Neural cell (in vitro differentiated cells): ENCODE results near the gene FLRT2. TPM values are rescaled to one million over a fixed set of nuclear protein-coding genes. Genes with fewer than 3 reads are reported as not detected.

ENCODE experiments used
- H2AFZ ChIP-seq: fragments of 200-600, 300-800 bp; sonication (generic), shearing (Covaris generic); 2 replicates; pipeline ENCODE4 v1.6.0; 2014; ENCODE audit warnings: low read depth, mild to moderate bottlenecking, antibody characterized with exemption, low read length, moderate library complexity
- H3F3A ChIP-seq: fragments of 200-600 bp; shearing (Covaris generic); 2 replicates; pipeline ENCODE4 v1.6.1; 2016; ENCODE audit warnings: mild to moderate bottlenecking, moderate library complexity, mixed read lengths, antibody characterized with exemption, low read length; ENCODE audit not compliant: insufficient read depth, poor library complexity, severe bottlenecking
- H3K27ac ChIP-seq: fragments of 200-600, 300-800 bp; sonication (generic), shearing (Covaris generic); 2 replicates; pipeline ENCODE4 v1.5.1; 2014; ENCODE audit warnings: mild to moderate bottlenecking, low read length, moderate library complexity
- H3K27me3 ChIP-seq: fragments of 300-800, 200-600 bp; sonication (generic), shearing (Covaris generic); 2 replicates; pipeline ENCODE4 v1.6.0; 2014; ENCODE audit warnings: mild to moderate bottlenecking, low read depth, low read length, moderate library complexity; ENCODE audit not compliant: insufficient read depth
- H3K36me3 ChIP-seq: fragments of 300-800, 200-600 bp; sonication (generic), shearing (Covaris generic); 2 replicates; pipeline ENCODE4 v1.5.1; 2014; ENCODE audit warnings: mild to moderate bottlenecking, antibody characterized with exemption, low read length, moderate library complexity; ENCODE audit not compliant: insufficient read depth
- H3K4me2 ChIP-seq: fragments of 300-800, 200-600 bp; sonication (generic), shearing (Covaris generic); 2 replicates; pipeline ENCODE4 v1.6.0; 2014; ENCODE audit warnings: mild to moderate bottlenecking, low read length
- H3K4me3 ChIP-seq: fragments of 300-800, 200-600 bp; sonication (generic), shearing (Covaris generic); 2 replicates; pipeline ENCODE4 v1.5.1; 2014; ENCODE audit warnings: mild to moderate bottlenecking, low read length, moderate library complexity
- H3K79me2 ChIP-seq: fragments of 200-600 bp; shearing (Covaris generic); replicated peaks from 2 replicates; pipeline ENCODE4 v1.6.0; 2014; ENCODE audit warnings: mild to moderate bottlenecking, low read length, moderate library complexity; ENCODE audit not compliant: insufficient read depth
- H3K9ac ChIP-seq: fragments of 300-800, 200-600 bp; sonication (generic), shearing (Covaris generic); 2 replicates; pipeline ENCODE4 v1.6.1; 2016; ENCODE audit warnings: mild to moderate bottlenecking, low read length, mixed read lengths
- H3K9me2 ChIP-seq: fragments of 200-600 bp; shearing (Covaris generic); 2 replicates; pipeline ENCODE4 v1.6.1; 2016; ENCODE audit warnings: mild to moderate bottlenecking, low read length, mixed read lengths; ENCODE audit not compliant: insufficient read depth
- H3K9me3 ChIP-seq: fragments of 200-600, 300-800 bp; sonication (generic), shearing (Covaris generic); 2 replicates; pipeline ENCODE4 v1.6.1; 2016; ENCODE audit warnings: mild to moderate bottlenecking, mixed run types, low read length, moderate library complexity, mixed read lengths
- H4K20me1 ChIP-seq: fragments of 200-600 bp; shearing (Covaris generic); 2 replicates; pipeline ENCODE4 v1.6.1; 2016; ENCODE audit warnings: mild to moderate bottlenecking, mixed run types; ENCODE audit not compliant: insufficient read depth
- CTCF ChIP-seq: fragments of 450-650 bp; IDR thresholded peaks from 2 replicates; pipeline ENCODE4 v1.5.1; 2014; ENCODE audit warnings: antibody characterized with exemption, mild to moderate bottlenecking, moderate library complexity; ENCODE audit not compliant: poor library complexity, severe bottlenecking
- EP300 ChIP-seq: fragments of 450-650 bp; conservative IDR thresholded peaks from 2 replicates; pipeline ENCODE4 v1.6.1; 2014; ENCODE audit warnings: antibody characterized with exemption, mild to moderate bottlenecking, moderate library complexity; ENCODE audit not compliant: poor library complexity, severe bottlenecking
- EZH2 ChIP-seq: fragments of 200-600, 300-800 bp; shearing (Covaris generic), sonication (generic); IDR thresholded peaks from 2 replicates; pipeline ENCODE4 v1.6.1; 2014; ENCODE audit warnings: antibody characterized with exemption, low read length, borderline replicate concordance, mild to moderate bottlenecking; ENCODE audit not compliant: insufficient read depth, poor library complexity, severe bottlenecking
- MXI1 ChIP-seq: fragments of 450-650 bp; conservative IDR thresholded peaks from 2 replicates; pipeline ENCODE4 v1.6.1; 2014; ENCODE audit warnings: antibody characterized with exemption, mild to moderate bottlenecking; ENCODE audit not compliant: poor library complexity, severe bottlenecking
- POLR2AphosphoS5 ChIP-seq: IDR thresholded peaks from 2 replicates; pipeline ENCODE4 v1.6.1; 2012
- RAD21 ChIP-seq: fragments of 450-650 bp; conservative IDR thresholded peaks from 2 replicates; pipeline ENCODE4 v1.6.1; 2014; ENCODE audit warnings: antibody characterized with exemption, mild to moderate bottlenecking, moderate library complexity
- REST ChIP-seq: IDR thresholded peaks from 2 replicates; pipeline ENCODE4 v1.6.1; 2012; ENCODE audit warnings: borderline replicate concordance
- SMC3 ChIP-seq: fragments of 450-650 bp; conservative IDR thresholded peaks from 2 replicates; pipeline ENCODE4 v1.6.1; 2014; ENCODE audit warnings: antibody characterized with exemption, mild to moderate bottlenecking, moderate library complexity; ENCODE audit not compliant: poor library complexity
- TAF1 ChIP-seq: IDR thresholded peaks from 2 replicates; pipeline ENCODE4 v1.6.1; 2012; ENCODE audit warnings: low read depth
- polyA plus RNA-seq: library from polyadenylated mRNA; depleted of rRNA; stranded (reverse); fragments of >200 nt; gene quantifications from 2 replicates; pipeline ENCODE4 v1.2.3, GENCODE V29; 2014

FLRT2 gene
- polyA plus RNA-seq, 1 donor from 2014 or later: 5.1 TPM

DNA sequence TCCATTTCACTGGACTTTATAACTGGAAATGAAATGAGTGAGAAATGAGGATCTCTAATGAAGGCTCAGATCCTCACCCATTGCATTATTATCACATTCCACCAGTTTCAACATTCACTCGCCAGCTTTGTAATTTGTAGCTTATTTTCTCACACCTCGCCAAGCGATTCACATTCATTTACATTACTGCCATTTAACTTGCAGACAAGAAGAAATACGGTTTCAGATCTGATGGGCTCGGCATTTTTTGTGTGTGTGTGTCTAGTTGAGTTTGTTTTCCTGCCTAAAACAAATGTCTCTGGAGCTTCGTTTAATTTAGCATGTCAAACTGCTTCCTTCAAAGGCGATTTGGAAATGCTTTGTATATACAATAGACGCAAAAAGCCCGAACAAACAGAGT is 132.2 kb downstream of the FLRT2 start:
- Histone ChIP-seq H3F3A (no peaks in the 10 kb centered on the region), H3K9me3 (no peaks in the 10 kb centered on the region), H4K20me1 (no peaks in the 10 kb centered on the region), H3K9ac (no peak overlapping the region), H2AFZ (no peak overlapping the region), H3K9me2 (no peaks in the 10 kb centered on the region), H3K4me3 (no peak overlapping the region), H3K4me2 (no peak overlapping the region), H3K79me2 (no peaks in the 10 kb centered on the region), H3K27ac (no peak overlapping the region), H3K27me3 (no peaks in the 10 kb centered on the region), H3K36me3 (no peaks in the 10 kb centered on the region)
- TF ChIP-seq TAF1 (no peak), POLR2AphosphoS5 (no peak), REST (no peak), MXI1 (no peak), EZH2 (no peak), CTCF (no peak), EP300 (no peak), SMC3 (no peak), RAD21 (no peak)

DNA sequence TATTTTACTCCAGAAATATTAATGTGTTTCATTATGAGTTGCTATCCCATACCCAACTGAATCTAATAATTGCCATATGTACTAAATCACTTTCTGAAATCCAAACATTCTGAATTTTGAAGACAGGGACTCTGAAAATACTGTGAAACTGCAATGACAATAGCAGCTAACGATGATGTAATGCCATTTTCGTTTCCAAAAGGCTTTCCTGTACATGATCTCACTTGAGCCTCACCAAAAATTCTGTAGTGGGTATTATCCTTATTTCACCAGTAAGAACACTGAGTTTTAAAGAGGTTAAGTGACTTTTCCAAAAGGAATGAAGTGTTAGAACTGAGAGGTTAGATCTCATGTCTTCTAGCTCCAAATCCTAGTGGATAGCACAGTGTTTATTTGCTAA is 133.3 kb downstream of the FLRT2 start:
- Histone ChIP-seq H3K9ac (no peak overlapping the region), H3K4me2 (no peak overlapping the region), H3K27ac (no peak overlapping the region), H3K27me3 (no peaks in the 10 kb centered on the region), H2AFZ (no peak overlapping the region), H3F3A (no peaks in the 10 kb centered on the region), H3K9me3 (no peaks in the 10 kb centered on the region), H3K36me3 (no peaks in the 10 kb centered on the region), H4K20me1 (no peaks in the 10 kb centered on the region), H3K9me2 (no peaks in the 10 kb centered on the region), H3K79me2 (no peaks in the 10 kb centered on the region), H3K4me3 (no peak overlapping the region)
- no peak for TF ChIP-seq CTCF
- no peak for TF ChIP-seq TAF1
- no peak for TF ChIP-seq REST
- TF ChIP-seq SMC3: no peak
- no peak for TF ChIP-seq POLR2AphosphoS5
- no peak for TF ChIP-seq EP300
- no peak for TF ChIP-seq MXI1
- no peak for TF ChIP-seq RAD21
- no peak for TF ChIP-seq EZH2
